ENCODE data around the gene KLHL6.

The KLHL6 gene

GRCh38 chr3:183553334-183554026 lies 2.0 kb downstream of the KLHL6 start:
- Histone ChIP-seq H3K9me3 (ENCODE audit: insufficient read depth, low read length) (no peaks in the 10 kb centered on the region), H2AFZ (ENCODE audit: low read depth, low read length, severe bottlenecking) (no peak overlapping the region), H3K9ac (ENCODE audit: low read length) (peak overlapping the region; percentile 95), H4K20me1 (ENCODE audit: low read depth, low read length) (no peaks in the 10 kb centered on the region), H3K4me3 (ENCODE audit: insufficient read depth, low read length, poor library complexity, severe bottlenecking) (peak overlapping the region; percentile 99), H3K27me3 (ENCODE audit: low read length) (no peaks in the 10 kb centered on the region), H3K9me2 (replicated peaks; ENCODE audit: insufficient read depth, low read length) (no peaks in the 10 kb centered on the region), H3K4me2 (ENCODE audit: low read depth, low read length, poor library complexity, severe bottlenecking) (peak overlapping the region; percentile 76), H3F3A (ENCODE audit: insufficient read depth) (peaks cover 44% of the 10 kb centered on the region), H3K36me3 (ENCODE audit: low read length) (peaks cover 7% of the 10 kb centered on the region), H3K79me2 (ENCODE audit: insufficient read depth, low read length) (peaks cover 70% of the 10 kb centered on the region), H3K27ac (ENCODE audit: low read depth, low read length) (peak overlapping the region; percentile 98)
- TF ChIP-seq EZH2phosphoT487 (conservative IDR thresholded peaks at IDR 0.05; ENCODE audit: low read length) (no peak), CTCF (IDR thresholded peaks at IDR 0.05; ENCODE audit: insufficient read depth, low read length, poor library complexity, severe bottlenecking) (no peak)

GRCh38 chr3:183551930-183552329 lies 3.6 kb downstream of the KLHL6 start:
- Histone ChIP-seq H3F3A (ENCODE audit: insufficient read depth) (peaks cover 39% of the 10 kb centered on the region), H3K9ac (ENCODE audit: low read length) (peak overlapping the region; percentile 95), H3K79me2 (ENCODE audit: insufficient read depth, low read length) (peaks cover 86% of the 10 kb centered on the region), H4K20me1 (ENCODE audit: low read depth, low read length) (no peaks in the 10 kb centered on the region; the same call in 1 of the 2 replicates), H3K36me3 (ENCODE audit: low read length) (peaks cover 13% of the 10 kb centered on the region), H3K27ac (ENCODE audit: low read depth, low read length) (peak overlapping the region; percentile 98), H3K9me3 (ENCODE audit: insufficient read depth, low read length) (no peaks in the 10 kb centered on the region), H3K4me3 (ENCODE audit: insufficient read depth, low read length, poor library complexity, severe bottlenecking) (peak overlapping the region; percentile 51), H3K9me2 (replicated peaks; ENCODE audit: insufficient read depth, low read length) (no peaks in the 10 kb centered on the region), H3K27me3 (ENCODE audit: low read length) (no peaks in the 10 kb centered on the region), H3K4me2 (ENCODE audit: low read depth, low read length, poor library complexity, severe bottlenecking) (peak overlapping the region; percentile 76), H2AFZ (ENCODE audit: low read depth, low read length, severe bottlenecking) (no peak overlapping the region)
- TF ChIP-seq CTCF (IDR thresholded peaks at IDR 0.05; ENCODE audit: insufficient read depth, low read length, poor library complexity, severe bottlenecking) (no peak), EZH2phosphoT487 (conservative IDR thresholded peaks at IDR 0.05; ENCODE audit: low read length) (no peak)

GRCh38 chr3:183548262-183548769 lies 7.2 kb downstream of the KLHL6 start:
- no peaks in the 10 kb centered on the region for H3K9me3 ChIP-seq (ENCODE audit: insufficient read depth, low read length)
- peaks cover 13% of the 10 kb centered on the region for H3K36me3 ChIP-seq (ENCODE audit: low read length)
- H3K27me3 ChIP-seq (ENCODE audit: low read length): no peaks in the 10 kb centered on the region
- H3F3A ChIP-seq (ENCODE audit: insufficient read depth): peaks cover 34% of the 10 kb centered on the region
- H3K27ac ChIP-seq (ENCODE audit: low read depth, low read length): 0 out of 2 replicates have a peak overlapping the region, but pooled peaks have one; percentile 6
- H3K4me2 ChIP-seq (ENCODE audit: low read depth, low read length, poor library complexity, severe bottlenecking): peak overlapping the region; percentile 0
- H2AFZ ChIP-seq (ENCODE audit: low read depth, low read length, severe bottlenecking): no peak overlapping the region
- H3K9ac ChIP-seq (ENCODE audit: low read length): no peak overlapping the region
- no peaks in the 10 kb centered on the region for H3K9me2 ChIP-seq (replicated peaks; ENCODE audit: insufficient read depth, low read length)
- TF ChIP-seq EZH2phosphoT487 (conservative IDR thresholded peaks at IDR 0.05; ENCODE audit: low read length) (no peak), CTCF (IDR thresholded peaks at IDR 0.05; ENCODE audit: insufficient read depth, low read length, poor library complexity, severe bottlenecking) (no peak)
- H3K4me3 ChIP-seq (ENCODE audit: insufficient read depth, low read length, poor library complexity, severe bottlenecking): no peak overlapping the region
- H4K20me1 ChIP-seq (ENCODE audit: low read depth, low read length): no peaks in the 10 kb centered on the region; the same call in 1 of the 2 replicates
- peaks cover 95% of the 10 kb centered on the region for H3K79me2 ChIP-seq (ENCODE audit: insufficient read depth, low read length)

All from SU-DHL-6 (cell line).